Measurements from ENCODE around the gene ANKRD2.
"Not testable (repeated sequence)": the region's sequence is repeated elsewhere in the genome, so short reads cannot be mapped to it uniquely, and the experiment has no call there.

Gene ANKRD2

GRCh38 chr10:97572214-97572989 lies at the start of gene ANKRD2:
ANKRD2 (plus strand) TSS chr10:97572779; CDS start chr10:97572789, 10 bp downstream.
- peak; percentile 29 for DNase-seq (ENCODE audit: low read depth)

- DNase-seq (ENCODE audit: low read depth), result no peak
Observed at GRCh38 chr10:97522937-97523336, 49.6 kb upstream of the ANKRD2 start.

DNA sequence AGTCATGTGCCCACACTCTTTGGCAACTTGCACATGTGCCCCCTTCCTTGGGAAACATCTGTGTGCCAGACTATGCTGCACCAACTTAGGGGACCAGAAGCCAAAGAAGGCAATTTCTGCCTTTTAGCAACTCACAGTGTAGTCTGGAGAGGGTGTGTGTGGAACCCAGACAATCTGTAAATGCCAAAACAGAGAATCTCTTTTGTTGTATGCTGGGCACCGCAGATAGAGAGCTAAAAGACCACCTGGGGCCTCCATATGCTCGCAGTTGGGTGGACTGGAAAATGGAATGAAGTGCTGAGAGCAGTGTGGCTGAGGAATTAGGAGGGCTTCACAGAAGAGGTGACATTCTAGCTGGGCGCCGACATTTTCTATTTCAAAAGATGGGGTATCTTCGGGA lies 47.5 kb upstream of the ANKRD2 start:
- DNase-seq (ENCODE audit: low read depth), result no peak

GRCh38 chr10:97525683-97526110 lies 46.9 kb upstream of the ANKRD2 start:
- DNase-seq (ENCODE audit: low read depth), result no peak

- not testable (repeated sequence) for DNase-seq (ENCODE audit: low read depth)
Observed at GRCh38 chr10:97528876-97529275, 43.7 kb upstream of the ANKRD2 start.

DNA sequence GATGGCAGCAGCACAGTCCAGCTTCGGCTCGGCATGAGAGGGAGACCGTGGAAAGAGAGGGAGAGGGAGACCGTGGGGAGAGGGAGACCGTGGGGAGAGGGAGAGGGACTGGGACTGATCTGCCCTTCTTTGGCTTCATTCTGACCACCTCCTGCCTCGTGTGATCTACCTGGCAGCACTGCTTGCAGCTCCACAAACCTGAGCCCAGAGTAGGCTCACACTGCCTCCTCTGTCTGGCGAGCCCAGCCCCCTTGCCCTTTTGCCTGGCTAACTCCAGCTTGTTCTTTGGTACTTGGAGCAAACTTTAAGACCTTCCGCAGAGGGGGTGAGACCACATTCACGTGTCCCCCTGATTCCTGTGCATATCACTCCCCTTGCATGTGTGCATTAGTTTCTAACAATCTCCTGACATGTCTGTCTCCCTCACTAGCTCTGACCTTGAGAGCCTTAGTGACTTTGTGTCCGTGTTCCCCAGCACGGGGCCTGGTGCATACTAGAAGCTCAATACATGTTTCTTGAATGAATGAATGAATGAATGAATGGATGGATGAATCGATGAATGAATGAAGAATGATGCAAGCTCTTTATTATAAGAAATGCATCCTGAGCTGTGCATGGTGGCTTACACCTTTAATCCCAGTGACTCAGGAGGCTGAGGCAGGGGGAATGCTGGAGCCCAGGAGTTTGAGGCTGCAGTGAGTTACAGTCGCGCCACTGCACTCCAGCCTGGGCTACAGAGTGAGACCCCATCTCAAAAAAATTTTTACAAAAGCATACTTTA lies 42.7 kb upstream of the ANKRD2 start:
- no peak for DNase-seq (ENCODE audit: low read depth)

DNA sequence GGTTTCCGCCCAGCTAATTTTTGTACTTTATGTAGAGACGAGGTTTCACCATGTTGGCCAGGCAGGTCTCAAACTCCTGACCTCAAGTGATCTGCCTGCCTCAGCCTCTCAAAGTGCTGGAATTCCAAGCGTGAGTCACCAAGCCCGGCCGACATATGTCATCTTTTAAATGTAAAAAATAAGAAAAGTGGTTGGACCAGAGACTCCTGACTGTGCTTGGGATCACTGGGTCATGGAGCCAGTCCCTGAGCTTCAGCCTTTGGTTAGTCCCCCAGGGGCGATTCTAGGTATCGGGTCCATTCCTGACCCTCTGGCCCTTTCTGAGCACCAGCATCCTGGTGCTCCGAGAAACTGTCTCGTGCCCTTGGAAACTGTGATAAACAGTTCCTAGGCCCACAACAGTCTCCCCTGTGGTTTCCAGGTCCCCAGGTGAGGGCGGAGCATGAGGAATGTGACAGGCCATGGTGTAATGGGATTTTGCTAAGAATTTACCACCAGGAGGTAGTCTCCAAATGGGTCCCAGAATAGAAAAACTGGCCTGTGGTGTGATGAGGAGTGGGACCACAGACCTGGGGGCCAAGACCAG lies 41.1 kb upstream of the ANKRD2 start:
- no peak for DNase-seq (ENCODE audit: low read depth)

GRCh38 chr10:97532935-97533671 lies 39.5 kb upstream of the ANKRD2 start:
- DNase-seq (ENCODE audit: low read depth), result no peak

DNA sequence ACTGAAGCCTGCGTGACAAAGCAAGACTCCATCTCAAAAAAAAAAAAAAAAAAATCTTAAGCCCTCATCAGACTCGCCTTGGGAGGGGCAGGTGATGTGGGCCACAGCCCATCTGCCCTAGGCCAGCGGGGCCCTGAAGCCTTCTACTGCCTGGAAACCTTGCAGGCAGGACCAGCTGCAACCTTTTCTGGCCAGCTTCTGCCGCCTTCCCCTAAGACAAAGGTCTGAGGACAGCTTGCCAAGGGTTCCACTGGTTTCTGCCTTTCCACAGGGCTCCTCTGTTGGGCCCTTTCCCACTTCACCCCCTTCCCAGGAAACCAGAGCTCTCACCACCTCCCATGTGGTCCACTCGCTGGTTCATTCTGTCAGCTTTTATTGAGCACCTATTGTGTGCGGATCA lies 38.7 kb upstream of the ANKRD2 start:
- no peak for DNase-seq (ENCODE audit: low read depth)

DNA sequence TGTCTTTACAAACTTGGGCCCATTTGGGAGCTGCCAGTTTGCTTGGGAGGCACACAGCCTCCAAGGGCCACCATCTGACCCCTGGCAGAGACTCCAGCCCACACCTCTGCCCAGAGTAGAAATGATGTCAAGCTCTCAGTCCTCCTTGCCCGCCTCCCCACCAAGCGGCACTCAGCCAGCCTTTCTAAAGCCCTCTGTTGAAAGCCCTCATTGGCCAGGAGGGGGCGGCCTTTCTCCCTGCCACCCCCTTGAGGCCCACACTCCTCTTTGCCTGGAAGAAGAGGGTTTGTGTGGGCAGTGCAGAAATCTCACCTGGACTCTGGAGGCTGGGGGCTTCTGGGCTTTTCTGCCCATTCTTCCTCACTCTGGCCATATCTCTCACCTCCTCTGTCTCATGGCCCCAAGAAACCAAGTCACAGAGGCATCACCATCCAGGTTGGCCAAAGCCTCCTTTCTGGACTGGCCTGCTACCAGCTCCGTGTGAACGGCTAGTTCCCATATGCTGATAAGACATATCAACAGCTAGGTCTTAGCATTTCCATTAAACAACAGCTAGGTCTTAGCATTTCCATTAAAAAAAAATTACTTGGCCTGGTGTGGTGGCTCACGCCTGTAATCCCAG lies 37.7 kb upstream of the ANKRD2 start:
- DNase-seq (ENCODE audit: low read depth), result peak; percentile 16

GRCh38 chr10:97537186-97537869 lies 35.3 kb upstream of the ANKRD2 start:
- no peak for DNase-seq (ENCODE audit: low read depth)

- no peak for DNase-seq (ENCODE audit: low read depth)
Observed at GRCh38 chr10:97538411-97538810, 34.2 kb upstream of the ANKRD2 start.

DNA sequence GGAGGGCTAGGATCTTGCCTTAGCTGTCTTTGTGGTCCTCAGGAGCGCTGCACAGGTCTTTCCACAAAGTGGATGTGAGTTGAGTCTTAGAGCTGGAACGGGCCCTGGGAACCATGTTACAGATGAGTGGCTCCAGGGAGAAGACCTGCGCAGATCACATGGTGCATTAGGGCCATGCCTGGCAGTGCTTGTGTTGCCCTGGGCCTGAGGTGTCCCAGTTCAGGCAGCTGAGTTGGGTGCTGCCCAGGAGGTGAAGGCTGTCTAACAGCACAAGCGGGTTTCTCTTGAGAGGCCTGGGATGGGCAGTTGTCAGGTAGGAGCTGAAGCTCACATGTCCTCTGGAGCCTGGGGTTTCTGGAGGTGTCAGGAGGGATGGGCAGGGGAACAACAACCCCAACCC lies 33.7 kb upstream of the ANKRD2 start:
- DNase-seq (ENCODE audit: low read depth), result no peak

- no peak for DNase-seq (ENCODE audit: low read depth)
Observed at GRCh38 chr10:97539523-97540200, 32.9 kb upstream of the ANKRD2 start.

- no peak for DNase-seq (ENCODE audit: low read depth)
Observed at GRCh38 chr10:97540669-97541500, 31.7 kb upstream of the ANKRD2 start.

DNA sequence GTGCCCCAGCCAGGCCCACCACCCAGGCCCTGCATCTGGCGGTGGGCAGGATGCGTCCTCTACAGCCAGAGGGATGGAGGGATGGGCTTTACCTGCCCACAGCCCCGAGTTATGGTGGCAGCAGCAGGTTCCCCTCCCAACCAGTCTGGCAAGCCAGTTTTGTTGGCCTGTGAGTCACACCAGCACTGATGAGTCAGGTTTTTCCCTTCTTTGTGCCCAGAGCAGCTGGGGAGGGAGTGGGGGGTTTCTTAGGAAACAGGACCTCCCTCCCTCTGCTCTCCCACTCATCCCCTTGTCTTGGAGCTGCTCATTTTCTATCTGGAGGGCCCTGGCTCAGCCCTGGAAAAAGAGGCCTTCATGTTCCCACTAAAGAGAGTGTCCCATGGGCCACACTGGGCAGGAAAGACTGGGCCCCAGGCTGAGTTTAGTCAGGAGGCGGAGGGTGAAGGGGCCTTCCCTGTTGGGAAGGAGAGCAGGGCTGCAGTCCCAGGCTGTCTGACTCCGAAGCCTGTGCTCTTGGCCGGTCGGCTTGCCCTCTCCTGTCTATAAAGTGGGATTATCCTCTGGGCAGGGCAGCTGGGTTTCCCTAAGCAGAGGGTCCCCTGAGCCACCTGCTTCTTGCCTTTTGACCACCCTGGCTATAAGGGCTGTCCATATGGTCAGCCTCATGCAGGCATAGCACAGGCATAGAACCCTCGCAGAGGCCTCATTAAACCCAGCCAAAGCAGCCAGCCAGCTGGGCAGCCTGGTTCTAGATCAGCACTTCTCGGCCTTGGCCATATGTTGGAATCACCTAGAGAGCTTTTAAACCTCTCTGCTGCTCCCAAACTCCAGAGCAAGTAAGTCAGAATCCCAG lies 30.2 kb upstream of the ANKRD2 start:
- peak; percentile 54 for DNase-seq (ENCODE audit: low read depth)

DNA sequence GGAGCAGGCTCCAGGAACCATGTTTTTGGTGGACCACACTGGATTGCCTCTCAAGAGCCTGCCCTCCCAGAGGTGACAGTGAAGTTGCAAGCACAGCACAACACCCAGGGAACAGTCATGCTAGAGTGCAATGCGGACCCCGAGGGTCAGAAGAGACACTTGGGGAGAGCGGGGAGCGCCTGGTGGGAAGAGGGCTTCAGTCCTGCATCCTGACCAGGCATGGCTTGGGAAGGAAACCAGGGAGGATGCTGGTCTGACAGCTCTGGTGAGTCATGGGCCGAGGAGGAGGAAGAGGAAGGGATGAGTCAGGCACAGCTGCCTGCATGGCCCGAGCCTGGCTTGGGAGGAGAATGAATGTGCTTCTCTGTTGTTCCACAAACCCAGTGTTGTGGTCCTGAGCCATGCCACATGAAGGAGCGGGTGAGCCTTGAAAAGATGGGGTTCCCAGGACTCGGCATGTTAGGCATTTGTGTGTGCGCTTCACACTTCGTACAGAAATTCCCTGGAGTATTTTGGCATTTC lies 29.5 kb upstream of the ANKRD2 start:
- DNase-seq (ENCODE audit: low read depth), result peak; percentile 54

- DNase-seq (ENCODE audit: low read depth), result no peak
Observed at GRCh38 chr10:97546456-97547270, 25.9 kb upstream of the ANKRD2 start.

Data from stimulated activated CD4-positive, alpha-beta T cell treated with anti-CD3 and anti-CD28 coated beads, Interleukin-2, amount 100 ng/mL, for 4 hours (primary cell).